GM12878 (cell line): Measurements from ENCODE around the gene MAP7. TPM values are rescaled to one million over a fixed set of nuclear protein-coding genes. Genes with fewer than 3 reads are reported as not detected.

ENCODE experiments used
- ATAC-seq: fragments of 200-7000 bp; cut with Tn5 transposase; 3 replicates; pipeline ENCODE4 v1.9.1; 2020; ENCODE audit warnings: mild to moderate bottlenecking, moderate library complexity
- BruUV-seq: library from RNA; stranded (reverse); fragments of 400-500 nt; replicated peaks from 2 replicates; lab custom pipeline; 2021; lab: Mats Ljungman, UMichigan
- CTCF ChIA-PET: fragments of 300-600 bp; sonication (Branson Sonifier 250); formaldehyde crosslinking; extraction: SDS; loops from one replicate; lab custom pipeline; 2021; ENCODE audit warnings: inconsistent platforms; lab: Yijun Ruan, JAX
- POLR2A ChIA-PET: fragments of 350-600 bp; formaldehyde crosslinking; extraction: SDS; loops from one replicate; lab custom pipeline; 2021; ENCODE audit warnings: inconsistent platforms; lab: Charles Lee
- RAD21 ChIA-PET: fragments of 300-600 bp; sonication (Branson Sonifier 250); formaldehyde crosslinking; loops from one replicate; lab custom pipeline; 2023; ENCODE audit warnings: antibody characterized with exemption; ENCODE audit not compliant: unreplicated experiment; lab: Charles Lee
- SMC1A ChIA-PET: fragments of 300-600 bp; sonication (Branson Sonifier 250); formaldehyde crosslinking; loops from one replicate; lab custom pipeline; 2023; ENCODE audit not compliant: unreplicated experiment, uncharacterized antibody; lab: Charles Lee
- DNase-seq: peaks from one replicate; pipeline ENCODE4 v3.0.0-alpha.2; 2011; ENCODE audit warnings: low read depth, low spot score
- FAIRE-seq: peaks from 3 replicates; lab custom pipeline; 2011; peaks lifted over from hg19 to GRCh38; lab: Jason Lieb, UNC
- H2AFZ ChIP-seq: 2 replicates; pipeline ENCODE4 v1.6.0; 2011; ENCODE audit warnings: low read depth, low read length, control low read depth; ENCODE audit not compliant: control insufficient read depth
- H3K27ac ChIP-seq: 2 replicates; pipeline ENCODE4 v1.5.1; 2011; ENCODE audit warnings: control low read depth; ENCODE audit not compliant: control insufficient read depth, insufficient read depth
- H3K27me3 ChIP-seq, 2 experiments: replicated peaks in 1 of 2; 2 replicates each; pipeline versions ENCODE4 v1.6.0 to v1.6.1; 2011; ENCODE audit warnings: low read length in 1 of 2; ENCODE audit not compliant: control insufficient read depth in 2 of 2, insufficient read depth in 2 of 2
- H3K36me3 ChIP-seq, 2 experiments: 2 replicates each; pipeline ENCODE4 v1.5.1; 2011; ENCODE audit warnings: low read length in 1 of 2; ENCODE audit not compliant: control insufficient read depth in 2 of 2, insufficient read depth in 2 of 2
- H3K4me1 ChIP-seq: 2 replicates; pipeline ENCODE4 v1.6.1; 2011; ENCODE audit warnings: mild to moderate bottlenecking, low read length, moderate library complexity, mixed read lengths; ENCODE audit not compliant: control insufficient read depth, insufficient read depth
- H3K4me2 ChIP-seq: 2 replicates; pipeline ENCODE4 v1.6.0; 2011; ENCODE audit warnings: control low read depth; ENCODE audit not compliant: control insufficient read depth, insufficient read depth
- H3K4me3 ChIP-seq: fragments of 200-600 bp; sonication (generic); 2 replicates; pipeline ENCODE4 v1.5.1; 2016
- H3K79me2 ChIP-seq: 2 replicates; pipeline ENCODE4 v1.6.0; 2011; ENCODE audit warnings: low read length; ENCODE audit not compliant: control insufficient read depth, insufficient read depth
- H3K9ac ChIP-seq: 2 replicates; pipeline ENCODE4 v1.8.0; 2011; ENCODE audit warnings: low read length, control low read depth, mixed read lengths; ENCODE audit not compliant: control insufficient read depth, insufficient read depth
- H3K9me3 ChIP-seq: replicated peaks from 3 replicates; pipeline ENCODE4 v1.5.1; 2011; ENCODE audit warnings: mild to moderate bottlenecking, low read length; ENCODE audit not compliant: control insufficient read depth, insufficient read depth
- H4K20me1 ChIP-seq: 2 replicates; pipeline ENCODE4 v1.6.0; 2011; ENCODE audit not compliant: control insufficient read depth, insufficient read depth
- BRCA1 ChIP-seq: IDR thresholded peaks from 2 replicates; pipeline ENCODE4 v1.6.1; 2011; ENCODE audit warnings: low read depth, low read length, improper control_type of control experiment
- CHD1 ChIP-seq: IDR thresholded peaks from 2 replicates; pipeline ENCODE4 v1.6.1; 2012; ENCODE audit warnings: low read depth, low read length, improper control_type of control experiment
- FOS ChIP-seq: IDR thresholded peaks from 3 replicates; pipeline ENCODE4 v1.6.1; 2011; ENCODE audit warnings: borderline replicate concordance; ENCODE audit not compliant: insufficient read length; ENCODE audit errors: extremely low read depth
- FOXM1 ChIP-seq: IDR thresholded peaks from 2 replicates; pipeline ENCODE4 v1.6.1; 2012; ENCODE audit warnings: low read depth, mild to moderate bottlenecking, inconsistent platforms, low read length, moderate library complexity
- HCFC1 ChIP-seq: fragments of 150-350 bp; IDR thresholded peaks from 2 replicates; pipeline ENCODE4 v1.6.1; 2014; ENCODE audit warnings: low read length
- HDAC2 ChIP-seq: fragments of 200-600 bp; sonication (generic); IDR thresholded peaks from 2 replicates; pipeline ENCODE4 v1.6.1; 2017
- IRF3 ChIP-seq: fragments of 450-650 bp; IDR thresholded peaks from 2 replicates; pipeline ENCODE4 v1.6.1; 2014; ENCODE audit warnings: mild to moderate bottlenecking
- KDM1A ChIP-seq: fragments of 200-600 bp; sonication (generic); IDR thresholded peaks from 2 replicates; pipeline ENCODE4 v1.6.1; 2016; ENCODE audit warnings: borderline replicate concordance
- NKRF ChIP-seq: fragments of 450-650 bp; conservative IDR thresholded peaks from 2 replicates; pipeline ENCODE4 v1.6.1; 2017; ENCODE audit warnings: mild to moderate bottlenecking, moderate library complexity
- POU2F2 ChIP-seq: IDR thresholded peaks from 3 replicates; pipeline ENCODE4 v1.6.1; 2011; ENCODE audit warnings: low read depth, mild to moderate bottlenecking, low read length, borderline replicate concordance
- REST ChIP-seq: IDR thresholded peaks from 2 replicates; pipeline ENCODE4 v1.6.1; 2012; ENCODE audit warnings: mild to moderate bottlenecking, low read depth, low read length
- ZBTB11 ChIP-seq: fragments of 450-650 bp; formaldehyde crosslinking; IDR thresholded peaks from 2 replicates; pipeline ENCODE4 v1.5.0; 2022; ENCODE audit warnings: mild to moderate bottlenecking, missing genetic modification characterization
- WGBS: methylation state at CpG from one replicate; pipeline ENCODE4 v1.1.6; 2016; ENCODE audit warnings: low lambda C conversion rate; ENCODE audit not compliant: insufficient replicate concordance, insufficient coverage; ENCODE audit errors: missing lambda C conversion rate; 5-methylcytosine and 5-hydroxymethylcytosine counted together
- in situ Hi-C: fragments of 300-500 bp; cut with MboI; formaldehyde crosslinking; loops from 9 replicates; pipeline ENCODE4 v1.14.3; 2018; ENCODE audit warnings: mixed read lengths
- intact Hi-C: fragments of 100-400 bp; cut with micrococcal nuclease; formaldehyde crosslinking; loops from one replicate; pipeline ENCODE4 v1.14.2; 2022; ENCODE audit not compliant: unreplicated experiment
- polyA plus RNA-seq, 11 experiments: library from polyadenylated mRNA; depleted of rRNA in 4 of 11; unstranded in 6 of 11; stranded (reverse) in 5 of 11; fragments of >200 nt; fragmentation: Nextera tagmentation in 4 of 11; fragmentation: Illumina TruSeq in 1 of 11; extraction: Ambion mirVana in 4 of 11; extraction: Trizol in 1 of 11; gene quantifications; 1 replicate in 1 of 11; 2 replicates in 10 of 11; pipeline versions ENCODE4 v1.2.1 to v1.2.3, GENCODE V29; 2011 to 2016; ENCODE audit warnings: inconsistent platforms in 2 of 11, missing spikeins in 2 of 11, low read depth in 1 of 11
- total RNA-seq, 4 experiments: library from RNA; depleted of rRNA in 3 of 4; stranded (reverse); fragments of >200 nt in 3 of 4; fragmentation: Illumina TruSeq in 1 of 4; extraction: Trizol in 1 of 4; gene quantifications; 2 replicates each; pipeline versions ENCODE4 v1.2.1 to v1.2.3, GENCODE V29; 2013 to 2021

The MAP7 gene
- total and polyA plus RNA-seq, 10 of the 15 experiments (the other 5 are each of a cell fraction or from before 2014, with no cell fraction given), result 0.04 to 0.17 (median 0.08) TPM; not detected in 2

GRCh38 chr6:136520517-136520916, 29.7 kb downstream of the MAP7 start (continued):
- no peak for TF ChIP-seq REST

- Histone ChIP-seq H3K9ac (no peak overlapping the region), H3K79me2 (no peaks in the 10 kb centered on the region), H2AFZ (no peak overlapping the region), H3K4me2 (no peak overlapping the region), H3K4me1 (no peaks in the 10 kb centered on the region), H3K27me3 (0 out of 4 replicates have a peak, but pooled peaks cover 1 to 3% of the 10 kb centered on the region in 2 experiments), H3K9me3 (no peaks in the 10 kb centered on the region), H3K27ac (no peak overlapping the region), H3K4me3 (no peak overlapping the region), H3K36me3 (no peaks in the 10 kb centered on the region), H4K20me1 (no peaks in the 10 kb centered on the region)
- CTCF ChIA-PET, result no interaction called here
- FAIRE-seq (no peak), ATAC-seq (no peak), DNase-seq (no peak)
- POLR2A ChIA-PET, result no interaction called here
- intact Hi-C loops, result no loop called here
- no TSS peak for BruUV-seq
- WGBS, result 46% methylated on average over 3 of the region's 3 CpGs
- RAD21 ChIA-PET, result no interaction called here
- in situ Hi-C loops, result no loop called here
- SMC1A ChIA-PET, result no interaction called here
- TF ChIP-seq CHD1 (no peak), ZBTB11 (CRISPR knock-in tag) (no peak), FOXM1 (no peak), IRF3 (no peak), KDM1A (no peak), POU2F2 (no peak), FOS (no peak), HCFC1 (no peak), HDAC2 (no peak), NKRF (no peak), BRCA1 (no peak)
Observed at GRCh38 chr6:136517582-136517981, 32.6 kb downstream of the MAP7 start.
